HG03460 (cell line): ENCODE measurements around the gene MAP1S.

Experiments
- ATAC-seq: cut with Tn5 transposase; IDR thresholded peaks from one replicate; pipeline ENCODE4 v1.9.1; 2021; ENCODE audit not compliant: unreplicated experiment

Gene MAP1S

GRCh38 chr19:17727843-17728242 is 8.6 kb downstream of the MAP1S start:
- no peak for ATAC-seq

DNA sequence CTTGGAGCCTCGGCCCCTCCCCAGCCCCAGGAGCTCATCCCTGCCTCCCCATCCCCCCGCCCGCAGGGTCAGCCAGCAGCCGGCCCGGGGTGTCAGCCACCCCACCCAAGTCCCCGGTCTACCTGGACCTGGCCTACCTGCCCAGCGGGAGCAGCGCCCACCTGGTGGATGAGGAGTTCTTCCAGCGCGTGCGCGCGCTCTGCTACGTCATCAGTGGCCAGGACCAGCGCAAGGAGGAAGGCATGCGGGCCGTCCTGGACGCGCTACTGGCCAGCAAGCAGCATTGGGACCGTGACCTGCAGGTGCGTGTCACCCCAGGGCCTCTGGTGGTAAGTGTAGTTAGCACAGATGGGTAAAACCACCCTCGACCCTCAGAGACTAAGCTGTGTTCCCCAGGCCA is 13.8 kb downstream of the MAP1S start:
- no peak for ATAC-seq

- no peak for ATAC-seq
These were observed 14.9 kb downstream of the MAP1S start for GRCh38 chr19:17734146-17734545.

GRCh38 chr19:17735410-17735809 is 16.1 kb downstream of the MAP1S start:
- ATAC-seq: no peak

GRCh38 chr19:17737690-17738153 is 18.4 kb downstream of the MAP1S start:
- no peak for ATAC-seq

DNA sequence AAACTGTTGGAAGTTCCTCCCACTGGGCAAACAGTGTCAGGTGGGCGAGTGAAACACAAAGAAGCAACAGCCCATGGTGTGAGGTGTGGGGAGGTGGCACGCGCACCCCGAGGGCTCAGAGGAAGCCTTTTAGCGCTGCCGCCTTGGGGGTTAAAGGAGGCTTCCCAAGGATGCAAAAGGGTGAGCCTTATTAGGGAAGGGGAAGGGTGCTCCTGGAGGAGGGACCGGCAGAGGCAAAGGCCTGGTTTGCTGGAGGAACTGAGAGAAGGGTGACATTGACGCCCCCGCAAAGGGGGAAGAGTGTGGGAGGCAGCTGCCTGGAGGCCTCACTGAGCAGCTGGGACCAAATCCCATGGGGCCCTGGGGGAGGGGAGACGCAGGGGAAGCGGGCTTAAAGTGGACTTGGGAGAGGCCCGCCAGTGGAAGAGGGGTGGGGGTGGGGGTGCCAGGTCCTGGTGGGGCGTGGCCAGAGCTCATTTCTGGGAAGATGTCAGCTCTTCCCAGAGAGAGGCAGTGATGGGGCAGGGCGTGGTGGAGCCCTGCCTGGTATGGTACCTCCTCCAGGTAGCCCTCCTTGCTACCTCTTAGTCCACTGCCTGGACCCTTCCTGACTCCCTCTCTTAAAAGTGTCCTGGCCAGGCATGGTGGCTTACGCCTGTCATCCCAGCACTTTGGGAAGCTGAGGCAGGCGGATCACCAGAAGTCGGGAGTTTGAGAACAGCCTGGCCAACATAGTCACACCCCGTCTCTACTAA is 20.0 kb downstream of the MAP1S start:
- ATAC-seq: no peak

GRCh38 chr19:17741456-17741855 is 22.2 kb downstream of the MAP1S start:
- ATAC-seq: no peak

- no peak for ATAC-seq
These were observed 24.7 kb downstream of the MAP1S start for GRCh38 chr19:17743874-17744580.

- peak; percentile 72 for ATAC-seq
These were observed 28.2 kb downstream of the MAP1S start for GRCh38 chr19:17747205-17748098.

DNA sequence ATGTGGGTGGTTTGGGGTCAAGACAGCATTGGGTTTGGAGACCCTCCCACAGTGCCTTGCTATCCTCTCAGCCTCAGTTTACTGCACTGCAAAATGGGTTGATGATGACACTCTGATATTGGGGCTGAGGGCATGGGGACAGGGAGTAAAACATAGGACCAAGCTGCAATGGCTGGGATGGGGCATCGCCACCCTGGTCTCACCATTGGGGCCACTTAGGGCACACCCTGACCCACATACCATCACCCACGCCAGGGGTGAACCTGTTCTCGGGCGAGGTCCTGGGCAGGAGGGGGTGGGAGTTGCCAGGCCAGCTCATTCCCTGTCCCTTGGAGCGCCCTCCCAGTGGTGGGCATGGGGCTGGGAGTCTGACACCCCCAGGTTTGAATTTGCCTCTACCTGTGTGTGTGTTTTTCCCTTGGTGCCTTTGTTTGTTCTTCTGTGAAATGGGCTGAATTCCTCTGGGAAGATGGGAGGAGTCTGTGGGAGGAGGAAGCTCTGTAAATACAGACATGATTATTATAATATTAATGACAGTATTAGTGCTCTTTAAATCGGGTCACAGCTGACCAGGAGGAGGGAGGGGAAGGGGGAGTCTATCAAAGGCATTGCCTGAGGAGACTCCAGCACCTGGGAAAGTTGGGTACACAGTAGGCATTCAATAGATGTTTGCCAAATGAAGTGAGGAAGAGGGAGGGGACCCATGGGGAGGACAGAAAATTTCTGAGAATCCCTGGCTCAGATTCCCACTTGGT is 29.8 kb downstream of the MAP1S start:
- ATAC-seq: no peak

GRCh38 chr19:17749912-17750317 is 30.6 kb downstream of the MAP1S start:
- ATAC-seq: no peak

DNA sequence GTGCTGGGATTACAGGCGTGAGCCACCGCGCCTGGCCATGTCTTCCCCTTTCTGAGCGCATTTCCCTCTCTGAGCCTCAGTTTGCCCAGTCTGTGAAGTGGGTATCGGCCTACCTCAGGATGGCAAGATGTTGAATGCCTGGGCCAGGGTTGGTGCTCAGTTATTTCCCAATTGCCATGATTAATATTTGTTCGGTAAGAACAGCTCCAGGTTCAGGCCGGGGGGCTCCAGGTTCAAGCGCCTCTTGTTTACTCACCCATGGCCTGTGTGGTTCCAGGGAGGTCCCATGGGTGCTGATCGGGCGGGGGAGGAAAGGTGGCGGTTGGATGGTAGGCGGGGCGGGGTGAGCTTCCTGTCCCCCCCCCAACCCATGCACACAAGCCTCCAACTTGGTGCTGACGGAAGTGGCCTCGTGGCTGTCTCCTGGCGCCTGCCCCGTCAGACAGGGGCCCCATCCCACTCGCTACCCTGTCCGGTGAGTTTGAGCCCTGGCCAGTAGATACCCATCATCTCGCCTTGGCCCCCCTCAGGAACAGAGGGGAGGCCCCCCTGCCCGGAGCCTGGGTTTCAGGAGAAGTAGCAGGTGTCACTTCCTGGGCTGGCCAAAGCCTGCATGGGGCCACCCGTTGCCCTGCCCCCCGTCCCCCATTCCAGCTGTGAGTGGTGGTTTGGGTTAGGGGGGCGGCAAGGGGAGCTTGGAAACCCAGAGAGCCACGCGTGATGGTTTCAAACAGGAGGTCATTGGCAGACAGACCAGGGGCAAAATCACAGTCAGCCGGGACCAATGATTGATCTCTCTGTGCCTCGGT is 32.0 kb downstream of the MAP1S start, which contains the start of gene FCHO1:
TSS of gene FCHO1 (plus strand) at position 375 of the 809 bp plus-strand sequence. CDS start 3,688 bp downstream, outside the sequence.
- ATAC-seq: peak; percentile 35

GRCh38 chr19:17751912-17752273 is 32.6 kb downstream of the MAP1S start:
- ATAC-seq: no peak

- ATAC-seq: no peak
These were observed 33.8 kb downstream of the MAP1S start for GRCh38 chr19:17752865-17753639.

- no peak for ATAC-seq
These were observed 34.7 kb downstream of the MAP1S start for GRCh38 chr19:17753976-17754375.

GRCh38 chr19:17754634-17755442 is 35.6 kb downstream of the MAP1S start:
- ATAC-seq: no peak

GRCh38 chr19:17755443-17755890 is 36.2 kb downstream of the MAP1S start:
- ATAC-seq: no peak
